ENCODE data around the gene CREBL2.
"Not testable (repeated sequence)": the region's sequence is repeated elsewhere in the genome, so short reads cannot be mapped to it uniquely, and the experiment has no call there.

CREBL2 gene

DNA sequence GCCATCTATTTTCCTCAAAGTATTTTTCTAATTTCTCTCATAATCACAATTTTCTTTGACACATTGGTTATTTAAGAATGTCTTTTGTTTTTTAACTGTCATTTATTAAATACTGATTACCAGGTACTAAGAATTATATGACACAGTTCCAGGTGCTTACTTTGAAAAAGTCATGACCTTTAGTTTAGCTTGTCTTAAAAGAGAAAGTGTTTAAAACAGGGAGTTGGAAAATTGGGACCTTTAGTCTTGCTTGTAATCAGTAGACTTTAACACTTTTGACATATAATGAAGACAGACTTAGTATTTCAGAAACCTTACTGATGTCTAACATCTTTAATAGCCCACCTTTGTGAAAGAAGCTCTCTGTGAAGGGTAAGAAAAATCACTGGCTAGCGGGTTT, 19.2 kb downstream of the CREBL2 start:
- Histone ChIP-seq H3F3A (ENCODE audit: control insufficient read depth, insufficient read depth) (no peaks in the 10 kb centered on the region), H3K27ac (ENCODE audit: low read depth, low read length) (no peak overlapping the region), H3K36me3 (ENCODE audit: control insufficient read depth, low read length) (peaks cover 3% of the 10 kb centered on the region; the same call in 1 of the 2 replicates), H3K4me2 (ENCODE audit: low read length) (no peak overlapping the region), H4K20me1 (ENCODE audit: control insufficient read depth, insufficient read depth, low read depth, low read length) (no peaks in the 10 kb centered on the region), H3K27me3 (ENCODE audit: control insufficient read depth, low read length) (no peaks in the 10 kb centered on the region), H3K9me3 (ENCODE audit: control insufficient read depth, insufficient read depth, low read length) (no peaks in the 10 kb centered on the region), H3K79me2 (ENCODE audit: control insufficient read depth, low read length) (0 out of 2 replicates have a peak, but pooled peaks cover 4% of the 10 kb centered on the region), H3K4me3 (ENCODE audit: low read length) (no peak overlapping the region), H3K9me2 (replicated peaks; ENCODE audit: control insufficient read depth, low read length) (no peaks in the 10 kb centered on the region), H3K4me1 (ENCODE audit: control insufficient read depth, low read length) (no peaks in the 10 kb centered on the region)
- no peak for TF ChIP-seq EZH2phosphoT487 (IDR thresholded peaks at IDR 0.05; ENCODE audit: borderline replicate concordance, low read length)
- TF ChIP-seq, protein P1, sequence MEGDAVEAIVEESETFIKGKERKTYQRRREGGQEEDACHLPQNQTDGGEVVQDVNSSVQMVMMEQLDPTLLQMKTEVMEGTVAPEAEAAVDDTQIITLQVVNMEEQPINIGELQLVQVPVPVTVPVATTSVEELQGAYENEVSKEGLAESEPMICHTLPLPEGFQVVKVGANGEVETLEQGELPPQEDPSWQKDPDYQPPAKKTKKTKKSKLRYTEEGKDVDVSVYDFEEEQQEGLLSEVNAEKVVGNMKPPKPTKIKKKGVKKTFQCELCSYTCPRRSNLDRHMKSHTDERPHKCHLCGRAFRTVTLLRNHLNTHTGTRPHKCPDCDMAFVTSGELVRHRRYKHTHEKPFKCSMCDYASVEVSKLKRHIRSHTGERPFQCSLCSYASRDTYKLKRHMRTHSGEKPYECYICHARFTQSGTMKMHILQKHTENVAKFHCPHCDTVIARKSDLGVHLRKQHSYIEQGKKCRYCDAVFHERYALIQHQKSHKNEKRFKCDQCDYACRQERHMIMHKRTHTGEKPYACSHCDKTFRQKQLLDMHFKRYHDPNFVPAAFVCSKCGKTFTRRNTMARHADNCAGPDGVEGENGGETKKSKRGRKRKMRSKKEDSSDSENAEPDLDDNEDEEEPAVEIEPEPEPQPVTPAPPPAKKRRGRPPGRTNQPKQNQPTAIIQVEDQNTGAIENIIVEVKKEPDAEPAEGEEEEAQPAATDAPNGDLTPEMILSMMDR (IDR thresholded peaks at IDR 0.05; ENCODE audit: low read depth, low read length, poor library complexity, severe bottlenecking) = no peak

DNA sequence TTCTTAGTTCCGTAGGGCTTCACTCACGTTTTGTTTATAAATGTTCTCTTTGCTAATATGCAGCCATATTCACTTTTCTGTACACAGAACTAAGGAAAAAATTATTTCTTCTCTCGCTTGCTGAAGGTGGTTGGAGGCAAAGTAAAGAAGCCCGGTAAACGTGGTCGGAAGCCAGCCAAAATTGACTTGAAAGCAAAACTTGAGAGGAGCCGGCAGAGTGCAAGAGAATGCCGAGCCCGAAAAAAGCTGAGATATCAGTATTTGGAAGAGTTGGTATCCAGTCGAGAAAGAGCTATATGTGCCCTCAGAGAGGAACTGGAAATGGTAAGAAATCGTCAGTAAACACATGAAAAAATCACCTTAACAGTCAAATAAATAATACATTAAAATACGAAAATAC, 24.0 kb downstream of the CREBL2 start:
- Histone ChIP-seq H3K36me3 (ENCODE audit: control insufficient read depth, low read length) (peaks cover 8% of the 10 kb centered on the region), H3K9me3 (ENCODE audit: control insufficient read depth, insufficient read depth, low read length) (no peaks in the 10 kb centered on the region), H3K79me2 (ENCODE audit: control insufficient read depth, low read length) (0 out of 2 replicates have a peak, but pooled peaks cover 2% of the 10 kb centered on the region), H4K20me1 (ENCODE audit: control insufficient read depth, insufficient read depth, low read depth, low read length) (no peaks in the 10 kb centered on the region), H3K27me3 (ENCODE audit: control insufficient read depth, low read length) (no peaks in the 10 kb centered on the region), H3K9me2 (replicated peaks; ENCODE audit: control insufficient read depth, low read length) (no peaks in the 10 kb centered on the region), H3K4me2 (ENCODE audit: low read length) (no peak overlapping the region), H3K4me3 (ENCODE audit: low read length) (no peak overlapping the region), H3K27ac (ENCODE audit: low read depth, low read length) (no peak overlapping the region), H3F3A (ENCODE audit: control insufficient read depth, insufficient read depth) (no peaks in the 10 kb centered on the region), H3K4me1 (ENCODE audit: control insufficient read depth, low read length) (no peaks in the 10 kb centered on the region)
- TF ChIP-seq, protein P1 (IDR thresholded peaks at IDR 0.05; ENCODE audit: low read depth, low read length, poor library complexity, severe bottlenecking) = no peak
- TF ChIP-seq EZH2phosphoT487 (IDR thresholded peaks at IDR 0.05; ENCODE audit: borderline replicate concordance, low read length) = no peak

DNA sequence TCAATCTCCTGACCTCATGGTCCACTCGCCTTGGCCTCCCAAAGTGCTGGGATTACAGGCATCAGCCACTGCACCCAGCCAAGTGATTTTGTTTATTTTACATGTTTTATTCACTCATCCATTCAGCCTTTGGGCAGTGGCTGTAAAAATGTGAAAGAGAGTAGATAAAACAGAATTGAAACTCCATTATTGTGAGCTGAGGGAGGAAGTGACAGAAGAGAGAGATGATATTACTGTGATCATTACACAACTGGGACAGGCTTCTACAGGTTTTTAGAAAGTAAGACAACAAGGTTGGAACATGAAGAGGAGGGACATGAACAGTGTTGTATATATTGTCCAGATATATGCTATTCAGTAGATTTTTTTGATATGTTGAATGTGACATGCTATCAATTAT, 25.0 kb downstream of the CREBL2 start:
- H3F3A ChIP-seq (ENCODE audit: control insufficient read depth, insufficient read depth) = no peaks in the 10 kb centered on the region
- H3K4me3 ChIP-seq (ENCODE audit: low read length) = no peak overlapping the region
- no peaks in the 10 kb centered on the region for H3K27me3 ChIP-seq (ENCODE audit: control insufficient read depth, low read length)
- no peak overlapping the region for H3K4me2 ChIP-seq (ENCODE audit: low read length)
- H3K36me3 ChIP-seq (ENCODE audit: control insufficient read depth, low read length) = peaks cover 8% of the 10 kb centered on the region
- no peak overlapping the region for H3K27ac ChIP-seq (ENCODE audit: low read depth, low read length)
- no peaks in the 10 kb centered on the region for H3K79me2 ChIP-seq (ENCODE audit: control insufficient read depth, low read length)
- H3K4me1 ChIP-seq (ENCODE audit: control insufficient read depth, low read length) = no peaks in the 10 kb centered on the region
- no peaks in the 10 kb centered on the region for H4K20me1 ChIP-seq (ENCODE audit: control insufficient read depth, insufficient read depth, low read depth, low read length)
- H3K9me3 ChIP-seq (ENCODE audit: control insufficient read depth, insufficient read depth, low read length) = no peaks in the 10 kb centered on the region
- no peak for TF ChIP-seq EZH2phosphoT487 (IDR thresholded peaks at IDR 0.05; ENCODE audit: borderline replicate concordance, low read length)
- TF ChIP-seq, protein P1 (IDR thresholded peaks at IDR 0.05; ENCODE audit: low read depth, low read length, poor library complexity, severe bottlenecking) = no peak
- H3K9me2 ChIP-seq (replicated peaks; ENCODE audit: control insufficient read depth, low read length) = no peaks in the 10 kb centered on the region

DNA sequence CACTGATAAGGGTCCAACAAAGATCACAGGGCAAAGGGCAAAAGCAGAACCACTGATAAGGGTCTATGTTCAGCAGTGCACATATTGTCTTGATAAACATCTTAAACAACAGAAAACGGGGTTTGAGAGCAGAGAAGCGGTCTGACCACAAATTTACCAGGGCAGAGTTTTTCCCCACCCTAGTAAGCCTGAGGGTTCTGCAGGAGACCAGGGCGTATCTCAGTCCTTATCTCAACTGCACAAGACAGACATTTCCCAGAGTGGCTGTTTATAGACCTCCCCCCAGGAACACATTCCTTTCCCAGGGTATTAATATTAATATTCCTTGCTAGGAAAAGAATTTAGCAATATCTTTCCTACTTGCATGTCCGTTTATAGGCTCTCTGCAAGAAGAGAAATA, 28.3 kb downstream of the CREBL2 start:
- not testable (repeated sequence) for H3F3A ChIP-seq (ENCODE audit: control insufficient read depth, insufficient read depth); H3K4me3 ChIP-seq (ENCODE audit: low read length); H3K4me2 ChIP-seq (ENCODE audit: low read length); H3K27me3 ChIP-seq (ENCODE audit: control insufficient read depth, low read length); H4K20me1 ChIP-seq (ENCODE audit: control insufficient read depth, insufficient read depth, low read depth, low read length); H3K27ac ChIP-seq (ENCODE audit: low read depth, low read length); H3K79me2 ChIP-seq (ENCODE audit: control insufficient read depth, low read length); H3K9me2 ChIP-seq (replicated peaks; ENCODE audit: control insufficient read depth, low read length); H3K9me3 ChIP-seq (ENCODE audit: control insufficient read depth, insufficient read depth, low read length); H3K4me1 ChIP-seq (ENCODE audit: control insufficient read depth, low read length)
- peaks cover 14% of the 10 kb centered on the region for H3K36me3 ChIP-seq (ENCODE audit: control insufficient read depth, low read length)

All from DOHH2 (cell line).